Endodermal cell (in vitro differentiated cells): ENCODE data around the gene PRSS57. TPM values are rescaled to one million over a fixed set of nuclear protein-coding genes. Genes with fewer than 3 reads are reported as not detected.

ENCODE experiments used
- DNase-seq: peaks from one replicate; pipeline ENCODE4 v3.0.0-alpha.2; 2017
- H3K27ac ChIP-seq: 2 replicates; pipeline ENCODE4 v1.5.1; 2013; ENCODE audit warnings: mild to moderate bottlenecking, low read depth, low read length, moderate library complexity
- H3K27me3 ChIP-seq: 2 replicates; pipeline ENCODE4 v1.6.1; 2013; ENCODE audit warnings: mild to moderate bottlenecking, low read length, moderate library complexity; ENCODE audit not compliant: insufficient read depth, control insufficient read depth, poor library complexity, severe bottlenecking
- H3K36me3 ChIP-seq: 2 replicates; pipeline ENCODE4 v1.7.0; 2013; ENCODE audit warnings: mild to moderate bottlenecking, low read length, moderate library complexity; ENCODE audit not compliant: control insufficient read depth, insufficient read depth
- H3K4me1 ChIP-seq: one replicate; pipeline ENCODE4 v1.7.0; 2013; ENCODE audit warnings: low read length; ENCODE audit not compliant: control insufficient read depth, insufficient read depth
- H3K4me3 ChIP-seq: 2 replicates; pipeline ENCODE4 v1.5.1; 2013; ENCODE audit warnings: mild to moderate bottlenecking, low read length, moderate library complexity
- H3K9ac ChIP-seq: 2 replicates; pipeline ENCODE4 v1.6.1; 2013; ENCODE audit warnings: mild to moderate bottlenecking, low read length, moderate library complexity; ENCODE audit not compliant: poor library complexity, severe bottlenecking; ENCODE audit errors: extremely low read depth
- H3K9me3 ChIP-seq: 2 replicates; pipeline ENCODE4 v1.6.1; 2013; ENCODE audit warnings: mild to moderate bottlenecking, low read length, moderate library complexity; ENCODE audit not compliant: control insufficient read depth
- H3K27ac Mint-ChIP-seq: 2 replicates; pipeline ENCODE4 v1.8.0; 2020; ENCODE audit warnings: mixed read lengths
- H3K27me3 Mint-ChIP-seq: 2 replicates; pipeline ENCODE4 v1.8.0; 2021; ENCODE audit warnings: mild to moderate bottlenecking, mixed read lengths; ENCODE audit not compliant: insufficient read depth
- H3K36me3 Mint-ChIP-seq: 2 replicates; pipeline ENCODE4 v1.8.0; 2020; ENCODE audit warnings: low read depth, mixed read lengths
- H3K4me1 Mint-ChIP-seq: 2 replicates; pipeline ENCODE4 v1.8.0; 2020; ENCODE audit warnings: mixed read lengths
- H3K4me3 Mint-ChIP-seq: 2 replicates; pipeline ENCODE4 v1.8.0; 2020; ENCODE audit warnings: mild to moderate bottlenecking, moderate library complexity, mixed read lengths
- H3K9me3 Mint-ChIP-seq: 2 replicates; pipeline ENCODE4 v1.8.0; 2020; ENCODE audit warnings: mild to moderate bottlenecking, mixed read lengths
- CTCF ChIP-seq: fragments of 200-600 bp; sonication (generic); conservative IDR thresholded peaks from 2 replicates; pipeline ENCODE4 v1.5.0; 2021; ENCODE audit warnings: antibody characterized with exemption, mild to moderate bottlenecking
- WGBS, 2 experiments: methylation state at CpG; one replicate each; pipeline versions ENCODE4 v1.1.5 to v1.1.7; 2013; ENCODE audit warnings: missing lambda C conversion rate in 2 of 2, mixed read lengths in 1 of 2; ENCODE audit not compliant: insufficient coverage in 1 of 2, insufficient read length in 1 of 2; 5-methylcytosine and 5-hydroxymethylcytosine counted together
- total RNA-seq, 2 donors: library from RNA; stranded (reverse); fragmentation: NEBNext Ultra II Directional in 1 of 2; extraction: Animal tissue kit (Norgen Biotek cat#: 25700) in 1 of 2; gene quantifications; 2 replicates in 1 of 2; 3 replicates in 1 of 2; pipeline ENCODE4 v1.2.1, GENCODE V29; 2021

Gene PRSS57
- total RNA-seq, 2 donors from 2014 or later: not detected

GRCh38 chr19:644789-645188, 50.5 kb downstream of the PRSS57 start:
- 88 to 94% methylated on average over 12 to 14 of the region's 14 CpGs for WGBS, 2 experiments
- peaks cover 3% of the 10 kb centered on the region for H3K27me3 Mint-ChIP-seq
- H3K36me3 Mint-ChIP-seq: peaks cover 10% of the 10 kb centered on the region
- no peaks in the 10 kb centered on the region for H3K4me1 Mint-ChIP-seq
- no peak overlapping the region for H3K27ac Mint-ChIP-seq
- no peaks in the 10 kb centered on the region for H3K9me3 Mint-ChIP-seq
- DNase-seq: no peak
- no peaks in the 10 kb centered on the region for H3K27me3 ChIP-seq
- H3K9me3 ChIP-seq: no peaks in the 10 kb centered on the region
- no peak overlapping the region for H3K27ac ChIP-seq
- H3K4me3 ChIP-seq: no peak overlapping the region
- no peak overlapping the region for H3K4me3 Mint-ChIP-seq
- H3K36me3 ChIP-seq: no peaks in the 10 kb centered on the region
- no peaks in the 10 kb centered on the region for H3K4me1 ChIP-seq
- H3K9ac ChIP-seq: no peak overlapping the region
- no peak for TF ChIP-seq CTCF

- peaks cover 4% of the 10 kb centered on the region for H3K27me3 Mint-ChIP-seq
- H3K36me3 Mint-ChIP-seq: peaks cover 10% of the 10 kb centered on the region
- no peak overlapping the region for H3K4me3 ChIP-seq
- H3K4me1 Mint-ChIP-seq: no peaks in the 10 kb centered on the region
- no peak overlapping the region for H3K27ac Mint-ChIP-seq
- no peaks in the 10 kb centered on the region for H3K36me3 ChIP-seq
- no peaks in the 10 kb centered on the region for H3K9me3 Mint-ChIP-seq
- H3K27ac ChIP-seq: no peak overlapping the region
- no peak for DNase-seq
- no peak for TF ChIP-seq CTCF
- no peaks in the 10 kb centered on the region for H3K4me1 ChIP-seq
- H3K4me3 Mint-ChIP-seq: no peak overlapping the region
- H3K9ac ChIP-seq: no peak overlapping the region
- 88% methylated on average over 11 to 28 of the region's 28 CpGs for WGBS, 2 experiments
- no peaks in the 10 kb centered on the region for H3K9me3 ChIP-seq
- H3K27me3 ChIP-seq: peaks cover under 1% of the 10 kb centered on the region
These were observed 50.9 kb downstream of the PRSS57 start for GRCh38 chr19:644363-644762.

GRCh38 chr19:643736-644135, 51.5 kb downstream of the PRSS57 start:
- H3K4me1 Mint-ChIP-seq: no peaks in the 10 kb centered on the region
- WGBS, 2 experiments: 85 to 91% methylated on average over 22 to 24 of the region's 24 CpGs
- no peak overlapping the region for H3K27ac ChIP-seq

More at GRCh38 chr19:643736-644135, 51.5 kb downstream of the PRSS57 start:
- Mint-ChIP-seq H3K36me3 (peaks cover 7% of the 10 kb centered on the region), H3K9me3 (no peaks in the 10 kb centered on the region), H3K27ac (no peak overlapping the region), H3K4me3 (no peak overlapping the region), H3K27me3 (peaks cover 11% of the 10 kb centered on the region)
- H3K4me3 ChIP-seq: no peak overlapping the region
- TF ChIP-seq CTCF: no peak
- no peaks in the 10 kb centered on the region for H3K4me1 ChIP-seq
- H3K36me3 ChIP-seq: no peaks in the 10 kb centered on the region
- no peak overlapping the region for H3K9ac ChIP-seq
- peaks cover 7% of the 10 kb centered on the region for H3K27me3 ChIP-seq
- no peaks in the 10 kb centered on the region for H3K9me3 ChIP-seq
- no peak for DNase-seq
